Melanocyte of skin (primary cell): ENCODE results near the gene CFAP90. TPM values are rescaled to one million over a fixed set of nuclear protein-coding genes. Genes with fewer than 3 reads are reported as not detected.

Experiments used
- total RNA-seq, 2 donors: library from RNA; depleted of rRNA; stranded (reverse); fragments of >200 nt; gene quantifications; 2 replicates each; pipeline ENCODE4 v1.2.3, GENCODE V29; 2012

The CFAP90 gene, protein sequence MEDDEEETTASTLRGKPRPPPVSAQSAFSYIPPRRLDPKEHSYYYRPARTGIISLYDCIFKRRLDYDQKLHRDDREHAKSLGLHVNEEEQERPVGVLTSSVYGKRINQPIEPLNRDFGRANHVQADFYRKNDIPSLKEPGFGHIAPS
- total RNA-seq = not detected

DNA sequence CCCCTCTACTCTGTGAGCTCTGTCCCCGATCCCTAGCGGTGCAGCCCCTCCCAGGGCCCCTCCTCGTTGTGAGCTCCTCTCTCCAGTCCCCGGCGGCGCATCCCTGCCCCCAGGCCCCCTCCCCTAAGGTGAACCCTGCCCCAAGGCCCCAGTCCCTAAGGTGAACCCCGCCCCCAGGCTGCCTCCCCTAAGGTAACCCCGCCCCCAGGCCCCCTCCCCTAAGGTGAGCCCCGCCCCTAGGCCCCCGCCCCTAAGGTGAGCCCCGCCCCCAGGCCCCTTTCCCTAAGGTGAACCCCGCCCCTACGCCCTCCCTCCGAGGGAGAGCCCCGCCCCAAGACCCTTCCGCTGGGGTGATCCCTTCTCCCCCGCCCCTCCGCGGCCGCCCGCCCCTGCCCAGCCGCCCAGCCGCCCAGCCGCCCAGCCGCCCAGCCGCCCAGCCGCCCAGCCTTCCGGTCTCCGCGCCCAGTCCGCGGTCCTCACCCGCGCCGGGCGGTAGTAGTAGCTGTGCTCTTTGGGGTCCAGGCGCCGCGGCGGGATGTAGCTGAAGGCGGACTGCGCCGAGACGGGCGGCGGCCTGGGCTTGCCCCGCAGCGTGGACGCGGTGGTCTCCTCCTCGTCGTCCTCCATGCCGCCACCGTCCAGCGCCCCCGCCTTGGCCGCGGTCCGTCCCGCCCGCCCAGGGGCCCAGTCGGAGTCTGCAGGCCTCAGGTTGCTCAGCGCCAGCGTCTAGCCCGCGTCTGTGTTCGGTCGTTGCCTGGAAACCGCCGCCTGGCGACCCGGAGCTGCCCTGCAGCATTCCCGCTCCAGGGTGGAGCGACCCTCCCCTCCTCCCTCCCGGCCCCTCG is at the start of gene CFAP90:
Gene CFAP90, minus strand, starts transcription at position 739 of the 845 bp plus-strand sequence. Its CDS starts 112 bp downstream, at position 627.

DNA sequence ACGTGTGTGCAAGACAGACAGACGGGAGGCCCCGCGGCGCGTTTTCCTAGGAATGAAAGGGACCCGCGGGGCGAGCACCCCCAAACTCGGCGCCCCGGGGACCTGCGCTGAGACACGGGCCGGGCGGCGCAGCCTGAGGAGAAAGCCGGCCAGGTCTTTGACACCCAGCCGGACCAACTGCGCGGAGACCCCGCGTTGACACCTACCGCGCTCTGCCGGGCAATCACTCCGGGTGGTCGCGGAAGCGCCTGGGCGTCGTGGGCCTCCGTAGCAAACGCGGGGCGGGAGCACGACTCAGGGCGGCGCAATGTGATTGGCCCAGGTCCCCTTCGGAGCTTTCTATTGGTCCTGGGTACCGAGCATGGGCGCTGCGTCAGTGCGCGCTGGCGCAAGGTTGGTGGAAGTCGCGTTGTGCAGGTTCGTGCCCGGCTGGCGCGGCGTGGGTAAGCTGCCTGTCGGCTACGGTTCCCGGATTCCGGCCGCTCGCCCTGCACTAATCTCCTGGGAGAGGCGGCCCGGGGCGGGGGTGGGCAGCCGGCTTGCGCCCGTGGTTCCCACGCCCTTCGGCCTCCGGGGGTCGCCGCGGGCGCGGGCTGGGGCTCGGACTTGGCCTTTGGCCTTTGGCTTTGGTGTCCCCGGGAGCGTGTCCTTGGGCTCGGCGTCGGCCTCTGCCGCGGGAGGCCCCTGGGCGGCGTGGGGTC is 18.0 kb upstream of the CFAP90 start, which contains the start of the genes FASTKD3 and MTRR:
Gene FASTKD3, minus strand, starts transcription at position 259 of the 701 bp plus-strand sequence. CDS start 948 bp downstream, outside the sequence.
Gene MTRR, plus strand, starts transcription at position 376 of the 701 bp plus-strand sequence. CDS start 1,647 bp downstream, outside the sequence.

Other genes starting within 250 kb of the CFAP90 start
- gene FASTKD3, start 17.9 kb upstream of the CFAP90 start, total RNA-seq = 10 to 100 TPM; 23.4 to 33.3 TPM
- gene MTRR, start 18.0 kb upstream of the CFAP90 start, total RNA-seq = 10 to 100 TPM; 67.1 to 91.6 TPM